H9 (cell line): ENCODE data around the gene EFCAB6. TPM values are rescaled to one million over a fixed set of nuclear protein-coding genes. Genes with fewer than 3 reads are reported as not detected.

ENCODE experiments used
- DNase-seq: peaks from one replicate; pipeline ENCODE4 v3.0.0-alpha.2; 2017
- H2AFZ ChIP-seq: one replicate; pipeline ENCODE4 v1.6.1; 2013; ENCODE audit warnings: mild to moderate bottlenecking, low read length, control low read depth, moderate library complexity
- H2AK5ac ChIP-seq: 2 replicates; pipeline ENCODE4 v1.6.1; 2013; ENCODE audit warnings: low read length, control low read depth, mixed read lengths; ENCODE audit not compliant: insufficient read length
- H2BK120ac ChIP-seq: one replicate; pipeline ENCODE4 v1.6.1; 2013; ENCODE audit warnings: low read depth, mild to moderate bottlenecking, low read length, control low read depth, inconsistent platforms; ENCODE audit not compliant: poor library complexity, severe bottlenecking
- H2BK12ac ChIP-seq: 2 replicates; pipeline ENCODE4 v1.6.1; 2013; ENCODE audit warnings: low read length, control low read depth, mixed read lengths, low read depth; ENCODE audit not compliant: insufficient read length
- H2BK15ac ChIP-seq: 2 replicates; pipeline ENCODE4 v1.6.1; 2013; ENCODE audit warnings: low read depth, low read length, control low read depth
- H2BK20ac ChIP-seq: one replicate; pipeline ENCODE4 v1.6.1; 2013; ENCODE audit warnings: low read depth, mild to moderate bottlenecking, low read length, control low read depth, inconsistent platforms; ENCODE audit not compliant: poor library complexity, severe bottlenecking
- H2BK5ac ChIP-seq: 2 replicates; pipeline ENCODE4 v1.6.1; 2013; ENCODE audit warnings: low read length, control low read depth, mixed read lengths; ENCODE audit not compliant: insufficient read length
- H3K14ac ChIP-seq: 2 replicates; pipeline ENCODE4 v1.6.1; 2013; ENCODE audit warnings: low read length, control low read depth; ENCODE audit not compliant: insufficient read depth
- H3K18ac ChIP-seq: 2 replicates; pipeline ENCODE4 v1.6.1; 2013; ENCODE audit warnings: low read depth, mild to moderate bottlenecking, mixed read lengths, low read length, control low read depth; ENCODE audit not compliant: insufficient read length
- H3K23ac ChIP-seq: 2 replicates; pipeline ENCODE4 v1.6.1; 2013; ENCODE audit warnings: low read length, control low read depth, mixed read lengths, low read depth; ENCODE audit not compliant: insufficient read length
- H3K23me2 ChIP-seq: 2 replicates; pipeline ENCODE4 v1.6.1; 2013; ENCODE audit warnings: low read depth, mild to moderate bottlenecking, mixed read lengths, low read length, control low read depth; ENCODE audit not compliant: insufficient read length, poor library complexity, severe bottlenecking
- H3K27ac ChIP-seq: 2 replicates; pipeline ENCODE4 v1.5.1; 2013; ENCODE audit warnings: low read length, control low read depth, mixed read lengths, low read depth; ENCODE audit not compliant: insufficient read length
- H3K27me3 ChIP-seq: 2 replicates; pipeline ENCODE4 v1.6.1; 2013; ENCODE audit warnings: low read length, control low read depth, inconsistent platforms; ENCODE audit not compliant: insufficient read depth
- H3K4ac ChIP-seq: 2 replicates; pipeline ENCODE4 v1.6.1; 2013; ENCODE audit warnings: low read depth, mild to moderate bottlenecking, control low read depth, inconsistent platforms, low read length, moderate library complexity
- H3K4me1 ChIP-seq: 2 replicates; pipeline ENCODE4 v1.6.1; 2013; ENCODE audit warnings: low read length, control low read depth, inconsistent platforms; ENCODE audit not compliant: insufficient read depth
- H3K4me2 ChIP-seq: 2 replicates; pipeline ENCODE4 v1.6.1; 2013; ENCODE audit warnings: low read length, control low read depth, mixed read lengths; ENCODE audit not compliant: insufficient read length, insufficient read depth
- H3K56ac ChIP-seq: 2 replicates; pipeline ENCODE4 v1.6.1; 2013; ENCODE audit warnings: low read depth, mild to moderate bottlenecking, mixed read lengths, low read length, control low read depth; ENCODE audit not compliant: insufficient read length
- H3K79me1 ChIP-seq: 2 replicates; pipeline ENCODE4 v1.6.1; 2013; ENCODE audit warnings: low read depth, mild to moderate bottlenecking, moderate library complexity, low read length, control low read depth, inconsistent platforms; ENCODE audit not compliant: insufficient read depth, poor library complexity, severe bottlenecking
- H3K79me2 ChIP-seq: 2 replicates; pipeline ENCODE4 v1.6.1; 2013; ENCODE audit warnings: low read length, control low read depth, inconsistent platforms; ENCODE audit not compliant: insufficient read depth
- H3K9ac ChIP-seq: 2 replicates; pipeline ENCODE4 v1.6.1; 2013; ENCODE audit warnings: low read length, control low read depth, mixed read lengths; ENCODE audit not compliant: insufficient read length; ENCODE audit errors: extremely low read depth
- H3K9me3 ChIP-seq: one replicate; pipeline ENCODE4 v1.6.1; 2013; ENCODE audit warnings: low read depth, low read length, inconsistent platforms; ENCODE audit not compliant: control insufficient read depth
- H3T11ph ChIP-seq: one replicate; pipeline ENCODE4 v1.6.1; 2013; ENCODE audit warnings: mild to moderate bottlenecking, low read length, control low read depth, inconsistent platforms
- H4K20me1 ChIP-seq: one replicate; pipeline ENCODE4 v1.6.1; 2013; ENCODE audit not compliant: control insufficient read depth, insufficient read length, insufficient read depth
- H4K5ac ChIP-seq: 2 replicates; pipeline ENCODE4 v1.6.1; 2013; ENCODE audit warnings: low read depth, mild to moderate bottlenecking, mixed read lengths, low read length, control low read depth; ENCODE audit not compliant: insufficient read length
- H4K8ac ChIP-seq: replicated peaks from 2 replicates; pipeline ENCODE4 v1.6.1; 2013; ENCODE audit warnings: low read length, control low read depth, mixed read lengths, low read depth; ENCODE audit not compliant: insufficient read length
- H4K91ac ChIP-seq: 2 replicates; pipeline ENCODE4 v1.6.1; 2013; ENCODE audit warnings: low read depth, mild to moderate bottlenecking, moderate library complexity, mixed read lengths, low read length, control low read depth; ENCODE audit not compliant: insufficient read length
- H3K27ac Mint-ChIP-seq, 3 experiments: 2 replicates in 2 of 3; 3 replicates in 1 of 3; pipeline ENCODE4 v1.8.0; 2020 to 2021; ENCODE audit warnings: mixed read lengths in 3 of 3, mild to moderate bottlenecking in 1 of 3, moderate library complexity in 1 of 3
- H3K27me3 Mint-ChIP-seq: 2 replicates; pipeline ENCODE4 v1.8.0; 2021; ENCODE audit warnings: low read depth, mild to moderate bottlenecking, moderate library complexity, mixed read lengths
- H3K36me3 Mint-ChIP-seq, 3 experiments: 2 replicates in 2 of 3; 3 replicates in 1 of 3; pipeline ENCODE4 v1.8.0; 2020 to 2021; ENCODE audit warnings: low read depth in 3 of 3, mixed read lengths in 3 of 3; ENCODE audit not compliant: insufficient read depth in 1 of 3
- H3K4me1 Mint-ChIP-seq, 2 experiments: 2 replicates each; pipeline ENCODE4 v1.8.0; 2020; ENCODE audit warnings: mixed read lengths in 2 of 2
- H3K4me3 Mint-ChIP-seq, 2 experiments: 2 replicates in 1 of 2; 3 replicates in 1 of 2; pipeline ENCODE4 v1.8.0; 2020 to 2021; ENCODE audit warnings: mild to moderate bottlenecking in 2 of 2, mixed read lengths in 2 of 2, moderate library complexity in 1 of 2
- H3K9me3 Mint-ChIP-seq, 2 experiments: 2 replicates in 1 of 2; 3 replicates in 1 of 2; pipeline ENCODE4 v1.8.0; 2020; ENCODE audit warnings: mild to moderate bottlenecking in 2 of 2, mixed read lengths in 2 of 2, moderate library complexity in 1 of 2
- WGBS: extraction: QIAGEN DNeasy Blood & Tissue Kit; methylation state at CpG from one replicate; pipeline ENCODE4 v1.1.7; 2013; ENCODE audit warnings: missing lambda C conversion rate, low lambda C conversion rate, mixed read lengths; ENCODE audit not compliant: insufficient read length; ENCODE audit errors: extremely low coverage; 5-methylcytosine and 5-hydroxymethylcytosine counted together
- total RNA-seq: library from RNA; stranded (reverse); gene quantifications from 2 replicates; pipeline ENCODE4 v1.2.1, GENCODE V29; 2021
- TF ChIP-seq, protein P1 (sequence below): fragments of 200-600 bp; sonication (generic); conservative IDR thresholded peaks from 3 replicates; pipeline ENCODE4 v1.8.0; 2021; ENCODE audit warnings: antibody characterized with exemption, mild to moderate bottlenecking

The EFCAB6 gene
- total RNA-seq, 1 experiment from 2014 or later, result 0.31 TPM

GRCh38 chr22:43622886-43623285 lies 189.2 kb downstream of the EFCAB6 start:
- TF ChIP-seq, protein P1, sequence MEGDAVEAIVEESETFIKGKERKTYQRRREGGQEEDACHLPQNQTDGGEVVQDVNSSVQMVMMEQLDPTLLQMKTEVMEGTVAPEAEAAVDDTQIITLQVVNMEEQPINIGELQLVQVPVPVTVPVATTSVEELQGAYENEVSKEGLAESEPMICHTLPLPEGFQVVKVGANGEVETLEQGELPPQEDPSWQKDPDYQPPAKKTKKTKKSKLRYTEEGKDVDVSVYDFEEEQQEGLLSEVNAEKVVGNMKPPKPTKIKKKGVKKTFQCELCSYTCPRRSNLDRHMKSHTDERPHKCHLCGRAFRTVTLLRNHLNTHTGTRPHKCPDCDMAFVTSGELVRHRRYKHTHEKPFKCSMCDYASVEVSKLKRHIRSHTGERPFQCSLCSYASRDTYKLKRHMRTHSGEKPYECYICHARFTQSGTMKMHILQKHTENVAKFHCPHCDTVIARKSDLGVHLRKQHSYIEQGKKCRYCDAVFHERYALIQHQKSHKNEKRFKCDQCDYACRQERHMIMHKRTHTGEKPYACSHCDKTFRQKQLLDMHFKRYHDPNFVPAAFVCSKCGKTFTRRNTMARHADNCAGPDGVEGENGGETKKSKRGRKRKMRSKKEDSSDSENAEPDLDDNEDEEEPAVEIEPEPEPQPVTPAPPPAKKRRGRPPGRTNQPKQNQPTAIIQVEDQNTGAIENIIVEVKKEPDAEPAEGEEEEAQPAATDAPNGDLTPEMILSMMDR, result no peak
- Histone ChIP-seq H3T11ph (no peak overlapping the region), H2BK120ac (no peak overlapping the region), H3K18ac (no peak overlapping the region), H4K91ac (no peak overlapping the region), H4K5ac (no peak overlapping the region), H3K79me1 (no peaks in the 10 kb centered on the region), H3K23ac (no peak overlapping the region), H3K79me2 (no peaks in the 10 kb centered on the region), H2BK15ac (no peak overlapping the region), H3K9me3 (no peaks in the 10 kb centered on the region), H3K23me2 (no peaks in the 10 kb centered on the region), H3K14ac (no peak overlapping the region), H3K4ac (no peak overlapping the region), H2AFZ (no peak overlapping the region), H4K20me1 (no peaks in the 10 kb centered on the region), H2BK12ac (no peak overlapping the region), H3K4me1 (no peaks in the 10 kb centered on the region), H3K9ac (no peak overlapping the region), H2BK5ac (no peak overlapping the region), H2BK20ac (no peak overlapping the region), H3K56ac (no peak overlapping the region), H4K8ac (no peak overlapping the region), H3K27ac (no peak overlapping the region), H3K4me2 (no peak overlapping the region), H3K27me3 (no peaks in the 10 kb centered on the region), H2AK5ac (no peak overlapping the region)
- H3K4me1 Mint-ChIP-seq, result peaks cover 4 to 5% of the 10 kb centered on the region in 2 experiments
- DNase-seq, result no peak
- H3K27ac Mint-ChIP-seq, result no peak overlapping the region
- no peak overlapping the region for H3K4me3 Mint-ChIP-seq
- WGBS, result no CpG with 5 or more reads among the region's 4 CpGs
- H3K9me3 Mint-ChIP-seq, result peaks cover 15 to 22% of the 10 kb centered on the region in 2 experiments
- peaks cover 6% of the 10 kb centered on the region; the same call in 1 of the 2 replicates for H3K27me3 Mint-ChIP-seq
- peaks cover 0 to 6% (median 3%) of the 10 kb centered on the region in 3 experiments; a peak in 4 of 7 replicates for H3K36me3 Mint-ChIP-seq
